DOHH2 (cell line): Measurements from ENCODE around the gene ATG9B.

Source experiments
- H3F3A ChIP-seq: fragments of 200-600 bp; sonication (generic), shearing (Covaris generic); 2 replicates; pipeline ENCODE4 v1.6.0; 2016; ENCODE audit warnings: antibody characterized with exemption, mild to moderate bottlenecking; ENCODE audit not compliant: control insufficient read depth, insufficient read depth
- H3K27ac ChIP-seq: fragments of 200-600 bp; sonication (generic); 2 replicates; pipeline ENCODE4 v1.5.1; 2014; ENCODE audit warnings: low read depth, mild to moderate bottlenecking, low read length, moderate library complexity
- H3K27me3 ChIP-seq: fragments of 200-600 bp; sonication (generic); 2 replicates; pipeline ENCODE4 v1.6.1; 2014; ENCODE audit warnings: mild to moderate bottlenecking, low read length, mixed read lengths; ENCODE audit not compliant: control insufficient read depth
- H3K36me3 ChIP-seq: fragments of 200-600 bp; sonication (generic); 2 replicates; pipeline ENCODE4 v1.6.1; 2014; ENCODE audit warnings: mild to moderate bottlenecking, low read length, moderate library complexity, mixed read lengths; ENCODE audit not compliant: control insufficient read depth
- H3K4me1 ChIP-seq: fragments of 200-600 bp; sonication (generic); 2 replicates; pipeline ENCODE4 v1.6.1; 2014; ENCODE audit warnings: mild to moderate bottlenecking, low read length, mixed read lengths; ENCODE audit not compliant: control insufficient read depth
- H3K4me2 ChIP-seq: fragments of 200-600 bp; sonication (generic); 2 replicates; pipeline ENCODE4 v1.6.0; 2014; ENCODE audit warnings: mild to moderate bottlenecking, low read length, moderate library complexity
- H3K4me3 ChIP-seq: fragments of 200-600 bp; sonication (generic); 2 replicates; pipeline ENCODE4 v1.5.1; 2014; ENCODE audit warnings: mild to moderate bottlenecking, low read length, mixed read lengths
- H3K79me2 ChIP-seq: fragments of 200-600 bp; sonication (generic); 2 replicates; pipeline ENCODE4 v1.6.1; 2014; ENCODE audit warnings: mild to moderate bottlenecking, low read length, mixed read lengths; ENCODE audit not compliant: control insufficient read depth
- H3K9me2 ChIP-seq: fragments of 200-600 bp; sonication (generic); replicated peaks from 2 replicates; pipeline ENCODE4 v1.6.1; 2014; ENCODE audit warnings: mild to moderate bottlenecking, low read length, mixed read lengths; ENCODE audit not compliant: control insufficient read depth
- H3K9me3 ChIP-seq: fragments of 200-600 bp; sonication (generic); 2 replicates; pipeline ENCODE4 v1.6.1; 2014; ENCODE audit warnings: antibody characterized with exemption, low read length, mixed read lengths; ENCODE audit not compliant: control insufficient read depth, insufficient read depth
- H4K20me1 ChIP-seq: fragments of 200-600 bp; sonication (generic); 2 replicates; pipeline ENCODE4 v1.6.0; 2014; ENCODE audit warnings: low read depth, mild to moderate bottlenecking, antibody characterized with exemption, low read length, moderate library complexity; ENCODE audit not compliant: control insufficient read depth, insufficient read depth
- EZH2phosphoT487 ChIP-seq: fragments of 200-600 bp; sonication (generic); IDR thresholded peaks from 2 replicates; pipeline ENCODE4 v1.6.1; 2017; ENCODE audit warnings: borderline replicate concordance, mild to moderate bottlenecking, antibody characterized with exemption, low read length, moderate library complexity, mixed read lengths
- TF ChIP-seq, protein P1 (sequence below): fragments of 200-600 bp; sonication (generic); IDR thresholded peaks from one replicate; pipeline ENCODE4 v1.5.1; 2014; ENCODE audit warnings: antibody characterized with exemption, mild to moderate bottlenecking, low read depth, low read length; ENCODE audit not compliant: poor library complexity, severe bottlenecking

Gene ATG9B

DNA sequence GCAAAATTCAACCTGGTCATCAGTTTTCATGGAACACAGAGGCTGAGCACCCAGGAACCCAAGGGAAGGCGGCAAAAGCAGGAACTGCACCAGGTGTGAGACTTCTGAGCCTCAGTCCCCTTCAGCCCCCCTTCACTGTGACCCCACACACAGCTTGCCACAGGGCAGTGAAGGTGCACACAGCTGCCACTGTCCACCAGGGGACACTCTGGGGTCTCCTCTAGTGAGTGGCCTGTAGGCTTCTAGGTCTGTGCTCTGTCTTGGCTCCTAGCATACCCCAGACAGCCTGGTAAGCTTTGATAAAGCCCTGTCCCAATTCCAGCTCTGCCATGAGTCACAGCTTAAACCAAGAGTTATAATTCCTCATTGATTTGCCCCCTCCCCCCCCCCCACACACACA, 58.3 kb downstream of the ATG9B start:
- Histone ChIP-seq H3K79me2 (no peaks in the 10 kb centered on the region), H3K27ac (no peak overlapping the region), H3K4me2 (no peak overlapping the region), H3K36me3 (no peaks in the 10 kb centered on the region), H3F3A (no peaks in the 10 kb centered on the region), H3K4me3 (no peak overlapping the region), H3K9me2 (no peaks in the 10 kb centered on the region), H4K20me1 (no peaks in the 10 kb centered on the region; the same call in 1 of the 2 replicates), H3K4me1 (peaks cover 5% of the 10 kb centered on the region), H3K27me3 (0 out of 2 replicates have a peak, but pooled peaks cover 14% of the 10 kb centered on the region), H3K9me3 (no peaks in the 10 kb centered on the region)
- no peak for TF ChIP-seq EZH2phosphoT487
- TF ChIP-seq, protein P1, sequence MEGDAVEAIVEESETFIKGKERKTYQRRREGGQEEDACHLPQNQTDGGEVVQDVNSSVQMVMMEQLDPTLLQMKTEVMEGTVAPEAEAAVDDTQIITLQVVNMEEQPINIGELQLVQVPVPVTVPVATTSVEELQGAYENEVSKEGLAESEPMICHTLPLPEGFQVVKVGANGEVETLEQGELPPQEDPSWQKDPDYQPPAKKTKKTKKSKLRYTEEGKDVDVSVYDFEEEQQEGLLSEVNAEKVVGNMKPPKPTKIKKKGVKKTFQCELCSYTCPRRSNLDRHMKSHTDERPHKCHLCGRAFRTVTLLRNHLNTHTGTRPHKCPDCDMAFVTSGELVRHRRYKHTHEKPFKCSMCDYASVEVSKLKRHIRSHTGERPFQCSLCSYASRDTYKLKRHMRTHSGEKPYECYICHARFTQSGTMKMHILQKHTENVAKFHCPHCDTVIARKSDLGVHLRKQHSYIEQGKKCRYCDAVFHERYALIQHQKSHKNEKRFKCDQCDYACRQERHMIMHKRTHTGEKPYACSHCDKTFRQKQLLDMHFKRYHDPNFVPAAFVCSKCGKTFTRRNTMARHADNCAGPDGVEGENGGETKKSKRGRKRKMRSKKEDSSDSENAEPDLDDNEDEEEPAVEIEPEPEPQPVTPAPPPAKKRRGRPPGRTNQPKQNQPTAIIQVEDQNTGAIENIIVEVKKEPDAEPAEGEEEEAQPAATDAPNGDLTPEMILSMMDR, result peak; percentile 10

DNA sequence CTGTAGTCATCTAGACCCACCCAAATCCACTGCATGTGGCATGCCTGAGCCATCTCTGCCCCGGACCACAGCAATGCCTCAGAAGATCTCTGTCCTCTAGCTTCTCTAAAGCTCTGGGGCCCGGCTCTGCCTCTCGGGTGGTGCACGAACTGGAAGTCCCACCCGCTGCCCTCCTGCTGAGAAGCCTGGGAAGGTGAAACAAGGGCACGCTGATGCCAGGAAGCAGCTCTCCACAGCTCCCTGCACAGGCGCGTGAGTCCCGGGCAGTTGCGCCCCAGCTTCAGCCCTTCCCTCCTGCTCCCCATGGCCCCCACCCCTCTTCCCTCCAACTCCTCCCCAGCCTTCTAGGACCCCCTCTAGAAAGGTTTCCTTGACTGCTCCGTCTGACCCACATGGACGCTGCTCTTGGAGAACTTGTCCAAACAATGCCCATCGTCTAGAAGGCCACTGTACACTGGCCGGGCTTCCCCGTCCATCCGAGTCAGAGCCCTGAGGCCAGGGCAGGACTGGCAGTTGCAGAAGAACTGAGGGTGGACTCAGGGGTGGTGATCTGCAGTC, 58.9 kb downstream of the ATG9B start:
- no peaks in the 10 kb centered on the region for H3F3A ChIP-seq
- H3K4me3 ChIP-seq, result no peak overlapping the region
- H3K9me3 ChIP-seq, result no peaks in the 10 kb centered on the region
- H4K20me1 ChIP-seq, result no peaks in the 10 kb centered on the region; the same call in 1 of the 2 replicates
- H3K36me3 ChIP-seq, result no peaks in the 10 kb centered on the region
- TF ChIP-seq EZH2phosphoT487, result no peak
- TF ChIP-seq, protein P1, result no peak
- H3K79me2 ChIP-seq, result no peaks in the 10 kb centered on the region
- 0 out of 2 replicates have a peak, but pooled peaks cover 14% of the 10 kb centered on the region for H3K27me3 ChIP-seq
- peaks cover 8% of the 10 kb centered on the region for H3K4me1 ChIP-seq
- no peak overlapping the region for H3K27ac ChIP-seq
- H3K9me2 ChIP-seq, result no peaks in the 10 kb centered on the region
- no peak overlapping the region for H3K4me2 ChIP-seq
